Breast epithelium (tissue), 4 donors: Measurements from ENCODE around the gene TTC39A. TPM values are rescaled to one million over a fixed set of nuclear protein-coding genes. Genes with fewer than 3 reads are reported as not detected.

Source experiments
- DNase-seq, 2 donors: peaks; one replicate each; pipeline ENCODE4 v3.0.0-alpha.2; 2019; ENCODE audit warnings: low spot score in 2 of 2
- H3K27ac ChIP-seq, 2 donors: fragments of 200-600 bp; sonication (generic) in 1 of 2; one replicate each; pipeline ENCODE4 v1.5.1; 2016 to 2019; ENCODE audit warnings: mild to moderate bottlenecking in 1 of 2
- H3K27me3 ChIP-seq, 2 donors: fragments of 200-600 bp; sonication (generic) in 1 of 2; one replicate each; pipeline versions ENCODE4 v1.5.1 to v1.6.0; 2017 to 2019; ENCODE audit warnings: control low read depth in 1 of 2, mild to moderate bottlenecking in 1 of 2
- H3K36me3 ChIP-seq: fragments of 200-600 bp; one replicate; pipeline ENCODE4 v1.5.1; 2019
- H3K4me1 ChIP-seq, 2 donors: fragments of 200-600 bp; sonication (generic); one replicate each; pipeline ENCODE4 v1.5.1; 2016 to 2019; ENCODE audit warnings: control low read depth in 1 of 2
- H3K4me3 ChIP-seq, 3 donors: fragments of 200-600 bp; sonication (generic); 1 replicate in 2 of 3; 2 replicates in 1 of 3; pipeline ENCODE4 v1.5.1; 2016 to 2019; ENCODE audit warnings: mild to moderate bottlenecking in 3 of 3, moderate library complexity in 2 of 3
- H3K9me3 ChIP-seq, 2 donors: fragments of 200-600 bp; sonication (generic) in 1 of 2; one replicate each; pipeline ENCODE4 v1.5.1; 2016 to 2019; ENCODE audit warnings: control low read depth in 1 of 2
- POLR2A ChIP-seq: fragments of 450-650 bp; IDR thresholded peaks from one replicate; pipeline ENCODE4 v1.6.1; 2016; ENCODE audit warnings: antibody characterized with exemption, mild to moderate bottlenecking, moderate library complexity
- POLR2AphosphoS5 ChIP-seq, 3 donors: sonication (generic); formaldehyde crosslinking; IDR thresholded peaks; one replicate each; pipeline ENCODE4 v1.6.1; 2017; ENCODE audit warnings: antibody characterized with exemption in 3 of 3
- intact Hi-C: fragments of 100-400 bp; cut with DNase I; formaldehyde crosslinking; loops from one replicate; pipeline ENCODE4 v1.15.1; 2023; ENCODE audit warnings: low total_unique reads
- total RNA-seq, 3 donors: library from RNA; depleted of rRNA; stranded (reverse); fragments of >200 nt; gene quantifications; one replicate each; pipeline ENCODE4 v1.1.0, GENCODE V29; 2016
- TF ChIP-seq, protein P1 (sequence below), 3 donors: fragments of 450-650 bp; IDR thresholded peaks; one replicate each; pipeline ENCODE4 v1.5.1; 2016 to 2017; ENCODE audit warnings: antibody characterized with exemption in 3 of 3, mild to moderate bottlenecking in 3 of 3, moderate library complexity in 3 of 3

TTC39A gene
- total RNA-seq, 3 donors from 2014 or later = 0.96 to 111 (median 72.1) TPM

DNA sequence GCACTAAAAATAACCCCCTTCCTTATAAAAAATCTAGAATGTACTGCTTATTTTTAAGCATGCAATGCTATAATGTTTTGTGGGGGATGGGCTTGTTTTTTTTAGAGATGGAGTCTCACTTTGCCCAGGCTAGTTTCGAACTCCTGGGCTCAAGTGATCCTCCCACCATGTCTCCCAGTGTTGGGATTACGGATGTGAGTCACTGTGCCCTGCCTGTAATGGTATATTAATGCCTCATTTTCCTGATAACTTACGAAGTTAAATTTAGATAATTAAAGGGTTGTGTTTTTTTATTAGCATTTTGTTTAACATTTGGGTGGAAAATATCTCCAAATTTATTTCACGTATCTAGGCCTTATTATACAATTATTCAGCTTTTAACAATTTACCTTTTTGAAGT, 87.8 kb downstream of the TTC39A start:
- TF ChIP-seq POLR2AphosphoS5 (IDR thresholded peaks at IDR 0.05) (no peak), POLR2A (no peak)
- TF ChIP-seq, protein P1, sequence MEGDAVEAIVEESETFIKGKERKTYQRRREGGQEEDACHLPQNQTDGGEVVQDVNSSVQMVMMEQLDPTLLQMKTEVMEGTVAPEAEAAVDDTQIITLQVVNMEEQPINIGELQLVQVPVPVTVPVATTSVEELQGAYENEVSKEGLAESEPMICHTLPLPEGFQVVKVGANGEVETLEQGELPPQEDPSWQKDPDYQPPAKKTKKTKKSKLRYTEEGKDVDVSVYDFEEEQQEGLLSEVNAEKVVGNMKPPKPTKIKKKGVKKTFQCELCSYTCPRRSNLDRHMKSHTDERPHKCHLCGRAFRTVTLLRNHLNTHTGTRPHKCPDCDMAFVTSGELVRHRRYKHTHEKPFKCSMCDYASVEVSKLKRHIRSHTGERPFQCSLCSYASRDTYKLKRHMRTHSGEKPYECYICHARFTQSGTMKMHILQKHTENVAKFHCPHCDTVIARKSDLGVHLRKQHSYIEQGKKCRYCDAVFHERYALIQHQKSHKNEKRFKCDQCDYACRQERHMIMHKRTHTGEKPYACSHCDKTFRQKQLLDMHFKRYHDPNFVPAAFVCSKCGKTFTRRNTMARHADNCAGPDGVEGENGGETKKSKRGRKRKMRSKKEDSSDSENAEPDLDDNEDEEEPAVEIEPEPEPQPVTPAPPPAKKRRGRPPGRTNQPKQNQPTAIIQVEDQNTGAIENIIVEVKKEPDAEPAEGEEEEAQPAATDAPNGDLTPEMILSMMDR (IDR thresholded peaks at IDR 0.05) = no peak
- intact Hi-C loops = no loop called here

DNA sequence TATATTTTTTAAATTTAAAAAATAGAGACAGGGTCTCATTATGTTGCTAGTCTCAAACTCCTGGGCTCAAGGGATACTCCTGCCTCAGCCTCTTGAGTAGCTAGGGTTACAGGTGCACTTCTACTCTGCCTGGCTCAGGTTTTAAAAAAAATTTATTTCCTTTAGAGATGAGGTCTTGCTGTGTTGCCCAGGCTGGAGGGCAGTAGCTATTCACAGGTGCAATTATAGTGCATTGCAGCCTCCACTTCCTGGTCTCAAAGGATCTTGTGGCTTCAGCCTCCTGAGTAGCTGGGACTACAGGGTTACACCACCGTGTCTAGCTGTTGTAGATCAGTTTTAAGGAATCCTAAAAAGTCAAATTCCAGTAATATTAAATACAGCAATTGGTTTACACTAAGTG, 89.2 kb downstream of the TTC39A start:
- no peaks in the 10 kb centered on the region for H3K27me3 ChIP-seq
- H3K36me3 ChIP-seq = no peaks in the 10 kb centered on the region
- no peak overlapping the region for H3K4me3 ChIP-seq
- no peak for DNase-seq
- peaks cover 0 to 9% of the 10 kb centered on the region in 2 donors for H3K4me1 ChIP-seq
- TF ChIP-seq POLR2A (no peak), POLR2AphosphoS5 (IDR thresholded peaks at IDR 0.05) (no peak)
- TF ChIP-seq, protein P1 (IDR thresholded peaks at IDR 0.05) = no peak
- H3K9me3 ChIP-seq = no peaks in the 10 kb centered on the region
- intact Hi-C loops = no loop called here
- no peak overlapping the region for H3K27ac ChIP-seq

More for the DNA sequence above, 87.8 kb downstream of the TTC39A start:
- DNase-seq = no peak
- Histone ChIP-seq H3K4me1 (peaks cover 0 to 9% of the 10 kb centered on the region in 2 donors), H3K36me3 (no peaks in the 10 kb centered on the region), H3K9me3 (no peaks in the 10 kb centered on the region), H3K27ac (no peak overlapping the region), H3K4me3 (no peak overlapping the region), H3K27me3 (no peaks in the 10 kb centered on the region)

DNA sequence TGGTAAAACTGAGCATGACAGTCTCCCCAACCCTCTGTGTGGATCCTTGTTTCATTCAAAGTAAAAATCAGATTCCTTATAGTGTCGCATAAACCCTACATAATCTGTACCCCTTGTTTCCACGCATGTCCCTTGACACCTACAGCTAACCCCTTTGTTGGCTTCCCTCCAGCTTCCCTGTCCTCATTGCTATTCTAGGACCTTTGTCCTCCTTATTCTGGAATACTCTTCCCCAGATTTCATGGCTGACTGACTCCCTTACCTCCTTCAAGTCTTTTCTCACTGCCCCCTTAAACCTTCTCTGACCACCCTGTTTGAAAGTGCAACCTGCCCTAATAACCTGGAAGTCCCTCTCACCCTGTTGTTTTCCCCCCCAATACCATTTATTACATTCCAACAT, 90.3 kb downstream of the TTC39A start:
- Histone ChIP-seq H3K4me1 (peaks cover 0 to 9% of the 10 kb centered on the region in 2 donors), H3K4me3 (no peak overlapping the region), H3K27ac (peak overlapping the region in 1 of 2 donors; percentile 25), H3K36me3 (no peaks in the 10 kb centered on the region), H3K27me3 (no peaks in the 10 kb centered on the region), H3K9me3 (no peaks in the 10 kb centered on the region)
- DNase-seq = no peak
- intact Hi-C loops = no loop called here
- TF ChIP-seq, protein P1 (IDR thresholded peaks at IDR 0.05) = no peak

DNA sequence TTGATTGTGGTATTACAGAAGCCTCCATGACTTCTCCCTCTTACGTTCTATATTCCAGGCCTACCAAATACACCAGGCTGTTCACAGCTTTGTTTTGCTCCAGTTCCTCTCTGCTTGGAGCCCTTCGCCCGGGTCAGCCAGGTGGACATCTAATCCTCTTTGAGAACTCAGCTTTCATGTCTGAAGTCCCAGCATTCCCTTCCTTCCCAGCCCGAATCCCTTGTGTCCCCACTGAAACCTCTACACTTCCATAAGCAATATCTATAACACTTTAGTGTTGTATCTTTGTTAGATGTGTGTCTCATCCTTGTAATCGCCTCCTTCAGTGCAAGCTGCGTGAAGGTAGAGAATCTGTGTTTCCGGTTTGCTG, 92.3 kb downstream of the TTC39A start:
- no peak for DNase-seq
- H3K27me3 ChIP-seq = no peaks in the 10 kb centered on the region
- H3K4me3 ChIP-seq = peak overlapping the region; percentile 92 to 98 (median 95)
- H3K36me3 ChIP-seq = no peaks in the 10 kb centered on the region
- intact Hi-C loops = no loop called here
- TF ChIP-seq POLR2A (no peak), POLR2AphosphoS5 (IDR thresholded peaks at IDR 0.05) (peak in 1 of 3 donors; percentile 16)
- TF ChIP-seq, protein P1 (IDR thresholded peaks at IDR 0.05) = no peak
- no peaks in the 10 kb centered on the region for H3K9me3 ChIP-seq
- peak overlapping the region; percentile 99 for H3K27ac ChIP-seq
- H3K4me1 ChIP-seq = peaks cover 0 to 9% of the 10 kb centered on the region in 2 donors

DNA sequence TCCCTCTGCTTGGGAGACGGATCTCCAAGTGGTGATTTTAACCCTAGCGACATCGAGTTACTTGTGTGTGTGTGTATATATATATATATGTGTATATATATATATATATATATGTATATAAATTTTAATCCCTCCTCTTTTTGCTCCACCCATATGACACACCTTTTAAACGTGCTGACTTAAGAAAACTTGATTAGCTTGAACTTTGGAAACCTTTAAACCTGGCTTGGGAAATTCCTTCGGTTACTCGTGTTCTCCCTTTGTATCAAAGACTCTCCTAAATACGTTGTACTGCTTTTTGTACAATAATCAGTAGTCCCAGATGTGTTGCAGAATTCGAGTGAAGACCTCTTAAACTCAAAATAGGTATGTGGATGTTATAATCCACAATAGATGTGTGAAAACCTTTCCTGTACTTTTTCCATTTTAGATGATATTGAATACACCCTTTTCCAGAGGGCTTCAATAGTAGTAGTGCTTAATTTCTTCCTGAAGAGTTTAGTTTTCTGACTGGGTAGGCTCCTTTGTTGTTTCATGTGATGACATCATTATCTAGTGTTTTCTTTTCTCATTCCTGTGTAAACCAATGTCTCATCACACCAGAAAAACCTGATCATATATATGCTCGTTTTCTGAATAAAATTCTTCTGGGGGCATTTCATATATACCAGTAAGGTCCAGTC, 92.9 kb downstream of the TTC39A start:
- Histone ChIP-seq H3K27ac (peak overlapping the region; percentile 99), H3K27me3 (no peaks in the 10 kb centered on the region), H3K4me1 (peaks cover 0 to 9% of the 10 kb centered on the region in 2 donors), H3K36me3 (no peaks in the 10 kb centered on the region), H3K4me3 (peak overlapping the region; percentile 92 to 98 (median 95)), H3K9me3 (no peaks in the 10 kb centered on the region)
- TF ChIP-seq POLR2A = no peak
- no peak for TF ChIP-seq POLR2AphosphoS5 (IDR thresholded peaks at IDR 0.05)
- TF ChIP-seq, protein P1 (IDR thresholded peaks at IDR 0.05) = no peak
- intact Hi-C loops = no loop called here
- DNase-seq = no peak

Other genes with a start within 250 kb of the TTC39A start
- gene C1orf185, start 228.3 kb downstream of the TTC39A start, total RNA-seq = not detected
- 100 to 1,000 TPM in 1 of 3 donors, 10 to 100 TPM in 2; 96.0 to 100 (median 96.9) TPM for gene RNF11, start 94.3 kb downstream of the TTC39A start, total RNA-seq
- gene EPS15, start 188.7 kb upstream of the TTC39A start, total RNA-seq = 100 to 1,000 TPM in 2 of 3 donors, 10 to 100 TPM in 1; 83.6 to 144 (median 127) TPM